ENCODE results near the gene IGLON5.

DNA sequence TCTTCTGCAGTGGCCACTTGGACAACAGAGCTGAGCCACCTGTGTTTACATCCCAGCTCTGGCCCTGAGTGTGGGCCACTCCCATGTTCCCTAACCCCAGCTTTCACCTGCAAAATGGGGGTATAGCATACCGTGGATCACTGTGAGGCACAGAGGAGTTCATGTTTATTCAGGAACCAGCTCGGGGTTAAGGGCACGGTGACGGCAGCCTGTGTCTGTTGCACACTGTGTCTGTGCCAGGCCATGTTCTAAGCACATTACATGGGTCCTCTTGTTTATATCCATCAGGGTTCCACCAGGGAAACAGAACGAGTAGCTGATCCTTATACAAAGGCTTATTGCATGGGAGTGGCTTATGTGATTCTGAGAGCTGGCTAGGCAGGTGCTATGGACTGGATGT lies 14.0 kb upstream of the IGLON5 start:
- TF ChIP-seq EZH2phosphoT487 (IDR thresholded peaks at IDR 0.05; ENCODE audit: low read depth): no peak
- TF ChIP-seq, protein P1, sequence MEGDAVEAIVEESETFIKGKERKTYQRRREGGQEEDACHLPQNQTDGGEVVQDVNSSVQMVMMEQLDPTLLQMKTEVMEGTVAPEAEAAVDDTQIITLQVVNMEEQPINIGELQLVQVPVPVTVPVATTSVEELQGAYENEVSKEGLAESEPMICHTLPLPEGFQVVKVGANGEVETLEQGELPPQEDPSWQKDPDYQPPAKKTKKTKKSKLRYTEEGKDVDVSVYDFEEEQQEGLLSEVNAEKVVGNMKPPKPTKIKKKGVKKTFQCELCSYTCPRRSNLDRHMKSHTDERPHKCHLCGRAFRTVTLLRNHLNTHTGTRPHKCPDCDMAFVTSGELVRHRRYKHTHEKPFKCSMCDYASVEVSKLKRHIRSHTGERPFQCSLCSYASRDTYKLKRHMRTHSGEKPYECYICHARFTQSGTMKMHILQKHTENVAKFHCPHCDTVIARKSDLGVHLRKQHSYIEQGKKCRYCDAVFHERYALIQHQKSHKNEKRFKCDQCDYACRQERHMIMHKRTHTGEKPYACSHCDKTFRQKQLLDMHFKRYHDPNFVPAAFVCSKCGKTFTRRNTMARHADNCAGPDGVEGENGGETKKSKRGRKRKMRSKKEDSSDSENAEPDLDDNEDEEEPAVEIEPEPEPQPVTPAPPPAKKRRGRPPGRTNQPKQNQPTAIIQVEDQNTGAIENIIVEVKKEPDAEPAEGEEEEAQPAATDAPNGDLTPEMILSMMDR (IDR thresholded peaks at IDR 0.05; ENCODE audit: low read depth, low read length): no peak
